HEK293T (cell line): ENCODE measurements around the gene PYGO1.

Source experiments
- ARNT ChIP-seq: fragments of 450-650 bp; IDR thresholded peaks from 2 replicates; pipeline ENCODE4 v1.6.1; 2017; ENCODE audit warnings: mild to moderate bottlenecking
- BHLHE40 ChIP-seq: fragments of 450-650 bp; IDR thresholded peaks from 2 replicates; pipeline ENCODE4 v1.6.1; 2016; ENCODE audit warnings: mild to moderate bottlenecking, moderate library complexity, borderline replicate concordance
- FOXM1 ChIP-seq: fragments of 450-650 bp; IDR thresholded peaks from 2 replicates; pipeline ENCODE4 v1.6.1; 2017; ENCODE audit warnings: mild to moderate bottlenecking, borderline replicate concordance
- SUZ12 ChIP-seq: fragments of 450-650 bp; IDR thresholded peaks from 2 replicates; pipeline ENCODE4 v1.6.1; 2016; ENCODE audit warnings: mild to moderate bottlenecking
- ZNF384 ChIP-seq: fragments of 450-650 bp; IDR thresholded peaks from 2 replicates; pipeline ENCODE4 v1.6.1; 2016

GRCh38 chr15:55515491-55515890, 72.7 kb downstream of the PYGO1 start:
- TF ChIP-seq ARNT (no peak), BHLHE40 (no peak), SUZ12 (no peak), ZNF384 (no peak), FOXM1 (no peak)
